ENCODE results near the gene GATAD2A. TPM values are rescaled to one million over a fixed set of nuclear protein-coding genes. Genes with fewer than 3 reads are reported as not detected.
"Not testable (repeated sequence)": the region's sequence is repeated elsewhere in the genome, so short reads cannot be mapped to it uniquely, and the experiment has no call there.

The GATAD2A gene
- total and polyA plus RNA-seq, 7 donors = 18.5 to 65.9 (median 43.4) TPM

DNA sequence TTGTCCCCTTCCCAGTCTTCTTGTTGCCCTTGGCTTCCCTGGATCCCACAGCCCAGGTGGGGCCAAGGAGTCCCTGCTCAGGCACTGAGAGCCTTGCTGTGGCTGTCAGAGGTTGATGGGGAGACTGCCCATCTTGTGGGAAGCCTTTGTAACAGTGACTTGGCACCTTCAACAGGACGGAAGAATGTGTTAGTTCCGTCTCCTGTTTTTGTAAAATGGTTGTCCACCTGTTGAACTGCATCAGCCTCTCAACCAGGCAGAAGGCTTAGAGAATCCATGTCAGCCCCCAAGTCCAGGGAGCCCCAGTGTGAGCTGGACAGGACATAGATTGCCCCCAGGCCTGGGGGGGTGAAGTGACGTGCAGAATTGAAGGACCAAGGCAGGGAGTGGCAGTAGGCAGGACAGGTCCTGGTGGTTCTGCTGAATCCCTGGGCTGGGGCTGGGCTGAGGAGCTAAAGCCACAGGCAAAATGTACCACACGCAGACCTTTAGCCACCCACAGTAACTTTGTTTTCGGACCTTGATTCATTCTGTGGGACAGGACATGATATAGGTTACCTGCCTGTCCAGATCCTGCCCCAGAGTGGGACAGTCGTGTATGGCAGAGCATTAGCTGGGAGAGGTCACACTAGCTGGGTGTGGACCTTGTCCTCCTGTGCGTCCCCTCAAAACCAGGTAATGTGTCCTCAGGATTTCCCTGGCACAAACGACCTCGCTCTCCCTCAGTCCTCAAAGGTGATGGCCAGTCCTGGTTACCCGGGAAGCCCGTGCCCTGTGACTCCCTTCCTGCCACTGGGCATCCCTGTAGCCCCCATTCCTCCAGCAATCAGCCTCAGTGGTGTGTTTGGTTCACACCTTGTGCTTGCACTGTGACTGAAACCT, 47.0 kb downstream of the GATAD2A start:
- Histone ChIP-seq H3K4me3 (no peak overlapping the region), H3K27ac (no peak overlapping the region), H3K9me3 (no peaks in the 10 kb centered on the region), H3K27me3 (ENCODE audit: insufficient read depth in 3 of 3, low read length in 2 of 3) (no peaks in the 10 kb centered on the region), H3K36me3 (ENCODE audit: insufficient read depth in 1 of 2, low read depth in 1 of 2) (no peaks in the 10 kb centered on the region), H3K4me1 (peaks cover 49% of the 10 kb centered on the region)
- no peak for ATAC-seq
- WGBS, 3 donors = 69 to 74% (median 71%) methylated on average over 11 of the region's 11 CpGs
- TF ChIP-seq, protein P1, sequence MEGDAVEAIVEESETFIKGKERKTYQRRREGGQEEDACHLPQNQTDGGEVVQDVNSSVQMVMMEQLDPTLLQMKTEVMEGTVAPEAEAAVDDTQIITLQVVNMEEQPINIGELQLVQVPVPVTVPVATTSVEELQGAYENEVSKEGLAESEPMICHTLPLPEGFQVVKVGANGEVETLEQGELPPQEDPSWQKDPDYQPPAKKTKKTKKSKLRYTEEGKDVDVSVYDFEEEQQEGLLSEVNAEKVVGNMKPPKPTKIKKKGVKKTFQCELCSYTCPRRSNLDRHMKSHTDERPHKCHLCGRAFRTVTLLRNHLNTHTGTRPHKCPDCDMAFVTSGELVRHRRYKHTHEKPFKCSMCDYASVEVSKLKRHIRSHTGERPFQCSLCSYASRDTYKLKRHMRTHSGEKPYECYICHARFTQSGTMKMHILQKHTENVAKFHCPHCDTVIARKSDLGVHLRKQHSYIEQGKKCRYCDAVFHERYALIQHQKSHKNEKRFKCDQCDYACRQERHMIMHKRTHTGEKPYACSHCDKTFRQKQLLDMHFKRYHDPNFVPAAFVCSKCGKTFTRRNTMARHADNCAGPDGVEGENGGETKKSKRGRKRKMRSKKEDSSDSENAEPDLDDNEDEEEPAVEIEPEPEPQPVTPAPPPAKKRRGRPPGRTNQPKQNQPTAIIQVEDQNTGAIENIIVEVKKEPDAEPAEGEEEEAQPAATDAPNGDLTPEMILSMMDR (IDR thresholded peaks at IDR 0.05) = no peak
- intact Hi-C loops (cut with DNase I) = no loop called here
- no peak for DNase-seq

DNA sequence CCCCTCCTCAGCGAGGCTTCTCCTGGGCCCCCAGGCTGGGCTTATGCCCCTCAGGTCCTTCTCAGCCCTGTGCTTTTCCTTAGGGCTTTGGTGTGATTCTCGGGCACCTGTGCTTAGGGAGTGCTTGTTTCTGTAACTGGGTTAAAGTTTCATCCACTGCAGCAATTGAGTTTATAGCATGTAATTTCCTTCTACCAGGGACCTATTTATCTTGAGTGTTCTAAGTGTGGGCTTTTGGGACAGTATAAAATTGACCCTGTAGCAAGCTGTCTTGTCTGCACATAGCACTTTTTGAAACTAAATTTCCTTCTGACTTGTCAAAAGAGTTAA, 47.6 kb downstream of the GATAD2A start:
- Histone ChIP-seq H3K27ac (no peak overlapping the region), H3K4me1 (peaks cover 49% of the 10 kb centered on the region), H3K27me3 (ENCODE audit: insufficient read depth in 3 of 3, low read length in 2 of 3) (no peaks in the 10 kb centered on the region), H3K4me3 (no peak overlapping the region), H3K9me3 (no peaks in the 10 kb centered on the region), H3K36me3 (ENCODE audit: insufficient read depth in 1 of 2, low read depth in 1 of 2) (no peaks in the 10 kb centered on the region)
- DNase-seq (no peak), ATAC-seq (no peak)
- TF ChIP-seq, protein P1 (IDR thresholded peaks at IDR 0.05) = no peak
- intact Hi-C loops (cut with DNase I) = no loop called here
- 58 to 77% (median 65%) methylated on average over 2 of the region's 2 CpGs for WGBS, 3 donors

DNA sequence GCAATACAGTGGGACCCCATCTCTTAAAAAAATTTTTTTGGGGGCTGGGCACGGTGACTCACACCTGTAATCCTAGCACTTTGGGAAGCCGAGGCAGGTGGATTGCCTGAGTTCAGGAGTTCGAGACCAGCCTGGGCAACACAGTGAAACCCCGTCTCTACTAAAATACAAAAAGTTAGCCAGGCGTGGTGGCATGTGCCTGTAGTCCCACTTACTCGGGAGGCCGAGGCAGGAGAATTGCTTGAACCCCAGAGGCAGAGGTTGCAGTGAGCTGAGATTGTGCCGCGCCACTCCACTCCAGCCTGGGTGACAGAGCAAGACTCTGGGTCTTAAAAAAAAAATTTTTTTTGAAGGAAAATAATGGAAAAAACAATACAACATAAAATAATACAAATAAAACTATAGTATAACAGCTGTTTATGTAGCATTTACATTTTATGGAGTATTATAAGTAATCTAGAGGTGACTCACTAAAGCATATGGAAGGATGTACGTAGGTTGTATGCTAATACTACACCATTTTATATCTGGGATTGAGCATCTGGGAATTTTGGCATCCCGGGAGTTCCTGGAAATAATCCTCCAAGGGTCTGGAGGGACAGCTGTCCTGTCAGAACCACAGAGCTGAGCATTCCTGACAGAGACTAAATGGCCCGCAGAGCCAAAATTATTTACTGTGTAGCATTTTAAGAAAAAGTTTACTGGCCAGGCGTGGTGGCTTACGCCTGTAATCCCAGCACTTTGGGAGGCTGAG, 49.9 kb downstream of the GATAD2A start:
- WGBS, 3 donors = 82 to 86% (median 85%) methylated on average over 14 of the region's 14 CpGs
- not testable (repeated sequence) for H3K36me3 ChIP-seq (ENCODE audit: insufficient read depth in 1 of 2, low read depth in 1 of 2); H3K4me3 ChIP-seq; H3K9me3 ChIP-seq; H3K27ac ChIP-seq; H3K27me3 ChIP-seq (ENCODE audit: insufficient read depth in 3 of 3, low read length in 2 of 3); DNase-seq; ATAC-seq
- H3K4me1 ChIP-seq = peaks cover 51% of the 10 kb centered on the region
- intact Hi-C loops (cut with DNase I) = loop anchor here in 1 of 2 donors (5.0 kb wide), 1 partner anchor 38 kb away; no protein-coding TSS in a partner anchor

DNA sequence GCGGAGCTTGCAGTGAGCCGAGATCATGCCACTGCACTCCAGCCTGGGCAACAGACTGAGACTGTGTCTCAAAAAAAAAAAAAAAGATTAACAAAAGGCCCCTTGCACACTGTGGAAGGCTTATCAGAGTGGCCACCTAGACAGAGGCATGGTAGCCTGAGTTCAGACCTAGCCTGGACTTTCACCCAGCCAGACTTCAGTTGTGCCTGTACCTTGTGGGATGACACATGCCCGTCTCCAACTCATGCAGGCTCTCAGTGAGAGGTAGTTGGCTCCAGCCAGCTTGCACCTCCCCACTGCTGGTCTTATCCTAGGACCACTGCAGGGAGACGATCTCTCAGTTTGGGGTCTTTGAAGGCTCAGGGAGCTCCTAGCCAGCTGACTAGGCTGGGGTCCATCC, 52.2 kb downstream of the GATAD2A start:
- ATAC-seq (no peak), DNase-seq (no peak)
- Histone ChIP-seq H3K27ac (peak overlapping the region; percentile 81), H3K4me3 (no peak overlapping the region), H3K27me3 (ENCODE audit: insufficient read depth in 3 of 3, low read length in 2 of 3) (no peaks in the 10 kb centered on the region), H3K4me1 (peaks cover 64% of the 10 kb centered on the region), H3K9me3 (no peaks in the 10 kb centered on the region), H3K36me3 (ENCODE audit: insufficient read depth in 1 of 2, low read depth in 1 of 2) (no peaks in the 10 kb centered on the region)
- TF ChIP-seq, protein P1 (IDR thresholded peaks at IDR 0.05) = no peak
- 80 to 90% (median 83%) methylated on average over 4 of the region's 4 CpGs for WGBS, 3 donors
- intact Hi-C loops (cut with DNase I) = loop anchor here in 1 of 2 donors (5.0 kb wide), 1 partner anchor 40 kb away; no protein-coding TSS in a partner anchor

All from psoas muscle (tissue), 8 donors.